Trophoblast cell (in vitro differentiated cells and primary cell): ENCODE measurements around the gene RPRD2.
A peak's percentile ranks its signal among the peaks of the same experiment; 100 is the strongest.

Experiments used
- DNase-seq, 2 donors: peaks; one replicate each; pipeline ENCODE4 v3.0.0-alpha.2; 2016
- H2AFZ ChIP-seq: 2 replicates; pipeline ENCODE4 v1.6.1; 2013; ENCODE audit warnings: low read length, moderate library complexity, mild to moderate bottlenecking; ENCODE audit not compliant: insufficient read depth, poor library complexity
- H2AK5ac ChIP-seq: 2 replicates; pipeline ENCODE4 v1.6.1; 2013; ENCODE audit warnings: mild to moderate bottlenecking, low read length
- H2BK120ac ChIP-seq: 2 replicates; pipeline ENCODE4 v1.6.1; 2013; ENCODE audit warnings: low read length, mild to moderate bottlenecking, moderate library complexity; ENCODE audit not compliant: insufficient read depth, poor library complexity
- H2BK12ac ChIP-seq: 2 replicates; pipeline ENCODE4 v1.6.1; 2013; ENCODE audit warnings: mild to moderate bottlenecking, low read length, moderate library complexity
- H2BK5ac ChIP-seq: 2 replicates; pipeline ENCODE4 v1.6.1; 2013; ENCODE audit warnings: low read length, low read depth, moderate library complexity, mild to moderate bottlenecking; ENCODE audit not compliant: poor library complexity
- H3K14ac ChIP-seq: 2 replicates; pipeline ENCODE4 v1.6.1; 2013; ENCODE audit warnings: mild to moderate bottlenecking, low read length
- H3K18ac ChIP-seq: 2 replicates; pipeline ENCODE4 v1.6.1; 2013; ENCODE audit warnings: mild to moderate bottlenecking, low read length
- H3K23ac ChIP-seq: 2 replicates; pipeline ENCODE4 v1.6.1; 2013; ENCODE audit warnings: low read length
- H3K27ac ChIP-seq: 2 replicates; pipeline ENCODE4 v1.5.1; 2013; ENCODE audit warnings: low read depth, mild to moderate bottlenecking, inconsistent platforms, low read length, moderate library complexity
- H3K27me3 ChIP-seq: 2 replicates; pipeline ENCODE4 v1.6.1; 2013; ENCODE audit warnings: inconsistent platforms, mild to moderate bottlenecking, low read length, moderate library complexity; ENCODE audit not compliant: insufficient read depth
- H3K36me3 ChIP-seq, 2 experiments: 1 replicate in 1 of 2; 2 replicates in 1 of 2; pipeline ENCODE4 v1.6.1; 2013; ENCODE audit warnings: low read length in 2 of 2, mild to moderate bottlenecking in 2 of 2, moderate library complexity in 1 of 2; ENCODE audit not compliant: insufficient read depth in 2 of 2, control insufficient read depth in 1 of 2
- H3K4ac ChIP-seq: 2 replicates; pipeline ENCODE4 v1.6.1; 2013; ENCODE audit warnings: low read depth, mild to moderate bottlenecking, low read length, moderate library complexity
- H3K4me1 ChIP-seq, 2 experiments: 1 replicate in 1 of 2; 2 replicates in 1 of 2; pipeline ENCODE4 v1.6.1; 2013; ENCODE audit warnings: low read length in 2 of 2, mild to moderate bottlenecking in 2 of 2, moderate library complexity in 1 of 2; ENCODE audit not compliant: insufficient read depth in 2 of 2, control insufficient read depth in 1 of 2
- H3K4me2 ChIP-seq: 2 replicates; pipeline ENCODE4 v1.6.1; 2013; ENCODE audit warnings: inconsistent platforms, mild to moderate bottlenecking, low read length, moderate library complexity
- H3K4me3 ChIP-seq: 2 replicates; pipeline ENCODE4 v1.5.1; 2013; ENCODE audit warnings: mild to moderate bottlenecking, low read depth, low read length, inconsistent platforms
- H3K79me1 ChIP-seq: one replicate; pipeline ENCODE4 v1.6.1; 2013; ENCODE audit warnings: low read length
- H3K79me2 ChIP-seq: 2 replicates; pipeline ENCODE4 v1.6.1; 2013; ENCODE audit warnings: low read length, mild to moderate bottlenecking; ENCODE audit not compliant: control insufficient read depth, insufficient read depth, poor library complexity
- H3K9ac ChIP-seq: 2 replicates; pipeline ENCODE4 v1.6.1; 2013; ENCODE audit warnings: mild to moderate bottlenecking, low read length
- H3K9me3 ChIP-seq: 2 replicates; pipeline ENCODE4 v1.6.1; 2013; ENCODE audit warnings: low read depth, mild to moderate bottlenecking, control low read depth, inconsistent platforms, low read length; ENCODE audit not compliant: insufficient read depth
- H4K12ac ChIP-seq: 2 replicates; pipeline ENCODE4 v1.6.1; 2013; ENCODE audit warnings: low read depth, mild to moderate bottlenecking, low read length, moderate library complexity
- H4K8ac ChIP-seq: 2 replicates; pipeline ENCODE4 v1.6.1; 2013; ENCODE audit warnings: low read depth, mild to moderate bottlenecking, low read length, moderate library complexity
- H4K91ac ChIP-seq: one replicate; pipeline ENCODE4 v1.6.1; 2013; ENCODE audit warnings: low read depth, mild to moderate bottlenecking, low read length, moderate library complexity
- WGBS: extraction: QIAGEN DNeasy Blood & Tissue Kit; methylation state at CpG from one replicate; pipeline ENCODE4 v1.1.7; 2013; ENCODE audit warnings: missing lambda C conversion rate; ENCODE audit not compliant: insufficient read length, insufficient coverage; ENCODE audit errors: extremely low coverage; 5-methylcytosine and 5-hydroxymethylcytosine counted together

RPRD2 gene

GRCh38 chr1:150408800-150409199 is 44.9 kb downstream of the RPRD2 start:
- Histone ChIP-seq H3K9me3 (no peaks in the 10 kb centered on the region), H3K79me1 (no peaks in the 10 kb centered on the region), H3K4ac (no peak overlapping the region), H2BK12ac (no peak overlapping the region), H2BK120ac (no peak overlapping the region), H4K12ac (no peak overlapping the region), H3K27ac (no peak overlapping the region), H3K18ac (no peak overlapping the region), H3K4me1 (peaks cover 0 to 1% of the 10 kb centered on the region in 2 experiments), H2AFZ (no peak overlapping the region), H4K8ac (no peak overlapping the region), H2AK5ac (no peak overlapping the region), H3K4me3 (no peak overlapping the region), H3K36me3 (no peaks in the 10 kb centered on the region), H4K91ac (no peak overlapping the region), H3K9ac (no peak overlapping the region), H3K27me3 (no peaks in the 10 kb centered on the region), H3K23ac (no peak overlapping the region), H2BK5ac (no peak overlapping the region), H3K4me2 (no peak overlapping the region), H3K14ac (no peak overlapping the region), H3K79me2 (no peaks in the 10 kb centered on the region)
- no CpG with 5 or more reads among the region's 2 CpGs for WGBS
- no peak for DNase-seq

GRCh38 chr1:150409504-150410362 is 45.8 kb downstream of the RPRD2 start:
- Histone ChIP-seq H3K79me2 (no peaks in the 10 kb centered on the region), H3K18ac (peak overlapping the region; percentile 37), H4K8ac (no peak overlapping the region), H3K23ac (no peak overlapping the region), H3K14ac (no peak overlapping the region), H3K9me3 (no peaks in the 10 kb centered on the region), H3K4me1 (peaks cover 0 to 1% of the 10 kb centered on the region in 2 experiments), H3K27ac (no peak overlapping the region), H2BK5ac (no peak overlapping the region), H3K27me3 (no peaks in the 10 kb centered on the region), H3K4me3 (no peak overlapping the region), H4K91ac (no peak overlapping the region), H2AK5ac (no peak overlapping the region), H2BK12ac (no peak overlapping the region), H2BK120ac (no peak overlapping the region), H3K4me2 (no peak overlapping the region), H2AFZ (no peak overlapping the region), H3K4ac (no peak overlapping the region), H4K12ac (no peak overlapping the region), H3K79me1 (no peaks in the 10 kb centered on the region), H3K9ac (no peak overlapping the region), H3K36me3 (no peaks in the 10 kb centered on the region)
- no CpG with 5 or more reads among the region's 12 CpGs for WGBS
- DNase-seq = peak in 1 of 2 donors; percentile 16

- Histone ChIP-seq H2BK12ac (no peak overlapping the region), H3K4me2 (no peak overlapping the region), H2BK120ac (no peak overlapping the region), H3K4me1 (peaks cover 0 to 1% of the 10 kb centered on the region in 2 experiments), H3K9me3 (no peaks in the 10 kb centered on the region), H3K36me3 (no peaks in the 10 kb centered on the region), H3K4me3 (no peak overlapping the region), H2AFZ (no peak overlapping the region), H3K14ac (no peak overlapping the region), H4K8ac (no peak overlapping the region), H4K12ac (no peak overlapping the region), H3K27ac (no peak overlapping the region), H3K18ac (no peak overlapping the region), H2AK5ac (no peak overlapping the region), H3K27me3 (no peaks in the 10 kb centered on the region), H3K9ac (no peak overlapping the region), H3K79me1 (no peaks in the 10 kb centered on the region), H4K91ac (no peak overlapping the region), H2BK5ac (no peak overlapping the region), H3K79me2 (no peaks in the 10 kb centered on the region), H3K23ac (no peak overlapping the region), H3K4ac (no peak overlapping the region)
- peak in 1 of 2 donors; percentile 37 for DNase-seq
- no CpG with 5 or more reads among the region's 6 CpGs for WGBS
Observed at GRCh38 chr1:150410582-150411101, 46.7 kb downstream of the RPRD2 start.

GRCh38 chr1:150414592-150414991 is 50.6 kb downstream of the RPRD2 start:
- Histone ChIP-seq H3K4ac (no peak overlapping the region), H3K36me3 (peaks cover 0 to 1% of the 10 kb centered on the region in 2 experiments), H3K9ac (no peak overlapping the region), H3K18ac (no peak overlapping the region), H3K79me1 (no peaks in the 10 kb centered on the region), H3K27ac (no peak overlapping the region), H3K79me2 (no peaks in the 10 kb centered on the region), H3K27me3 (no peaks in the 10 kb centered on the region), H2AFZ (no peak overlapping the region), H2AK5ac (no peak overlapping the region), H2BK120ac (no peak overlapping the region), H3K23ac (no peak overlapping the region), H4K8ac (no peak overlapping the region), H2BK5ac (no peak overlapping the region), H3K9me3 (no peaks in the 10 kb centered on the region), H3K14ac (no peak overlapping the region), H4K12ac (no peak overlapping the region), H2BK12ac (no peak overlapping the region), H3K4me1 (peaks cover 0 to 1% of the 10 kb centered on the region in 2 experiments), H4K91ac (no peak overlapping the region), H3K4me3 (no peak overlapping the region), H3K4me2 (no peak overlapping the region)
- no peak for DNase-seq
- no CpG with 5 or more reads among the region's 4 CpGs for WGBS
